BJ (cell line): Measurements from ENCODE around the gene RAD51B. TPM values are rescaled to one million over a fixed set of nuclear protein-coding genes. Genes with fewer than 3 reads are reported as not detected.
"Not testable (repeated sequence)": the region's sequence is repeated elsewhere in the genome, so short reads cannot be mapped to it uniquely, and the experiment has no call there.

ENCODE experiments used
- CTCF ChIA-PET: fragments of 350-600 bp; formaldehyde crosslinking; extraction: SDS; loops from one replicate; lab custom pipeline; 2021; ENCODE audit warnings: antibody characterized with exemption, inconsistent platforms; lab: Yijun Ruan, JAX
- POLR2A ChIA-PET: fragments of 300-600 bp; sonication (Branson Sonifier 250); formaldehyde crosslinking; extraction: SDS; loops from one replicate; lab custom pipeline; 2021; ENCODE audit warnings: antibody characterized with exemption; lab: Charles Lee
- DNase-seq: peaks from one replicate; pipeline ENCODE4 v3.0.0-alpha.2; 2011; ENCODE audit warnings: low read depth
- H3K27me3 ChIP-seq: 2 replicates; pipeline ENCODE4 v1.6.0; 2011; ENCODE audit warnings: low read length; ENCODE audit not compliant: control insufficient read depth, insufficient read depth
- H3K36me3 ChIP-seq: 2 replicates; pipeline ENCODE4 v1.5.1; 2011; ENCODE audit warnings: low read length; ENCODE audit not compliant: control insufficient read depth, insufficient read depth
- H3K4me3 ChIP-seq: 2 replicates; pipeline ENCODE4 v1.5.1; 2011; ENCODE audit warnings: low read depth, mild to moderate bottlenecking, control low read depth, low read length
- polyA plus RNA-seq: library from polyadenylated mRNA; depleted of rRNA; stranded (reverse); fragments of >200 nt; gene quantifications from 2 replicates; pipeline ENCODE4 v1.2.3, GENCODE V29; 2011
- TF ChIP-seq, protein P1 (sequence below): IDR thresholded peaks from 2 replicates; pipeline ENCODE4 v1.5.1; 2011; ENCODE audit warnings: low read depth, mild to moderate bottlenecking, control low read depth, inconsistent platforms, low read length, moderate library complexity; ENCODE audit not compliant: insufficient read depth

RAD51B gene
- polyA plus RNA-seq, 1 experiment, result 5.6 TPM

DNA sequence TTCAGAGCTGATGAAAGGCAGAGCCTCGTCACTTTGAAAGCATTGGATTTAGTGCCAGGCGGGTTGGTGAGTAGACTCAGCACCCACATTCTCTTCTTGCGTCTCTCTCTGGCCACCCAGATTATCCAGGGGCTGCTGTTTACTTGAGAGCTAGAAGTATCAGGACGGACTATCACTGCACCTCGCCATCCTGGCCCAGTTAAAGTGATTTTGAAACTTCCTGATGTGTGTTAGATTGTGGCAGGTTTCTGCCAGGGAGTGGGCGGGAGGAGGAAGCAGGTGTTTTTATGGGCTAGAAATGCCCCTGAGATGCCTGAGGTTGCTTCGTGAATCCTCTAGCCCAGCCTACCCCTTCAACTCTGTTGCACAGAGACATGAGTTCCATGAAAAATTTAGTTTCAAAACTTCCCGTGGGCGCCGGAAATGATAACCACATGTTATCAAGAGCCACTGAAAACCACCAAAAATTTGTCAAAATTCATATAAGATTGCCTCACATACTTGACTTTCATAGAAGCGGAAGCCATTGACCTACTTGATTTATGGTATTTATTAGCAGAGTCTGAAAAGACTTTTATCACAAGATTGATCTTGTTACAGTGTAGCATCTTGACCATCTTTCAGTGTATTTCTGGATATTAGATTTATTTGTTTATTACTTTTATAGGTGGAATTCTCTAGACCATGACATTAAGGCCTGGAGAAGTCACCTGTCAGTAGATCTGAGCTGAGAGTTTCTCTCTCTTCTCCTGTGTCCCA is 466.0 kb downstream of the RAD51B start:
- no peaks in the 10 kb centered on the region for H3K27me3 ChIP-seq
- ChIA-PET CTCF (interaction anchor here (0.5 kb wide), 1 partner anchor 10 kb away, joined by 4 read pairs; no protein-coding TSS in a partner anchor), POLR2A (no interaction called here)
- no peak overlapping the region for H3K4me3 ChIP-seq
- TF ChIP-seq, protein P1, sequence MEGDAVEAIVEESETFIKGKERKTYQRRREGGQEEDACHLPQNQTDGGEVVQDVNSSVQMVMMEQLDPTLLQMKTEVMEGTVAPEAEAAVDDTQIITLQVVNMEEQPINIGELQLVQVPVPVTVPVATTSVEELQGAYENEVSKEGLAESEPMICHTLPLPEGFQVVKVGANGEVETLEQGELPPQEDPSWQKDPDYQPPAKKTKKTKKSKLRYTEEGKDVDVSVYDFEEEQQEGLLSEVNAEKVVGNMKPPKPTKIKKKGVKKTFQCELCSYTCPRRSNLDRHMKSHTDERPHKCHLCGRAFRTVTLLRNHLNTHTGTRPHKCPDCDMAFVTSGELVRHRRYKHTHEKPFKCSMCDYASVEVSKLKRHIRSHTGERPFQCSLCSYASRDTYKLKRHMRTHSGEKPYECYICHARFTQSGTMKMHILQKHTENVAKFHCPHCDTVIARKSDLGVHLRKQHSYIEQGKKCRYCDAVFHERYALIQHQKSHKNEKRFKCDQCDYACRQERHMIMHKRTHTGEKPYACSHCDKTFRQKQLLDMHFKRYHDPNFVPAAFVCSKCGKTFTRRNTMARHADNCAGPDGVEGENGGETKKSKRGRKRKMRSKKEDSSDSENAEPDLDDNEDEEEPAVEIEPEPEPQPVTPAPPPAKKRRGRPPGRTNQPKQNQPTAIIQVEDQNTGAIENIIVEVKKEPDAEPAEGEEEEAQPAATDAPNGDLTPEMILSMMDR, result no peak
- no peak for DNase-seq
- no peaks in the 10 kb centered on the region for H3K36me3 ChIP-seq

DNA sequence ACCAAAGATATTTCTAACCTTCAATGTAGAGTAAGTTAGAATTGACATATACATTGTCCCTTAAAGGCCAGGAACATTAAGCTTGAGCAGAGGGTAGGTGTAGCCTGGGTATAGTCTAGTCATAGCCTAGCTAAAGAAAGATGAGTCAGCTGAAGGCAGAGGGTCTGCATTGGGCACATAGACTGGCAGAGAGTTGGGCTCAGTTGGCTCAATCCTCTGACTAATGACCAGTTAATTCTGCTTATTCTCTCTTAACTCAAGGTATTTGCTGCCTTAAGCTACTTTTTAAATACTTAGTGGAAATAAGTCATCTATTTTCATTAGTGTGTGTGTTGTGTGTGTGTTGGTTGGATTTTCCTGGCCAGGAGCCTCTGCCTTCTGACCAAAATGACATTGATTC is 467.1 kb downstream of the RAD51B start:
- H3K36me3 ChIP-seq, result no peaks in the 10 kb centered on the region
- TF ChIP-seq, protein P1, result no peak
- CTCF ChIA-PET, result interaction anchor here (0.6 to 2.1 kb wide), 3 partner anchors 9 to 38 kb away, joined by 3 to 5 read pairs (median 4); no protein-coding TSS in a partner anchor
- H3K4me3 ChIP-seq, result no peak overlapping the region
- H3K27me3 ChIP-seq, result no peaks in the 10 kb centered on the region
- DNase-seq, result no peak
- POLR2A ChIA-PET, result no interaction called here

DNA sequence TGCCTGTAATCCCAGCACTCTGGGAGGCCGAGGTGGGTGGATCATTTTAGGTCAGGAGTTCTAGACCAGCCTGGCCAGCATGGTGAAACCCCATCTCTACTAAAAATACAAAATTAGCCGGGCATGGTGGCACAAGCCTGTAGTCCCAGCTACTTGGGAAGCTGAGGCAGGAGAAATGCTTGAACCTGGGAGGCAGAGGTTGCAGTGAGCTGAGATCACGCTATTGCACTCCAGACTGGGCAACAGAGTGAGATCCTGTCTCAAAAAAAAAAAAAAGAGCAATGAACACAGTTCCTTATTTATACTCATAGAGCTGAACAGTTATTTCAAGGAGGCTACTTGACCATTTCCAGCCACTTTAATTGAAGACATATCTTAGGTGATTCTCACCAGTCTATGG is 469.9 kb downstream of the RAD51B start:
- H3K36me3 ChIP-seq, POLR2A ChIA-PET, H3K27me3 ChIP-seq, DNase-seq, CTCF ChIA-PET, H3K4me3 ChIP-seq: not testable (repeated sequence)

DNA sequence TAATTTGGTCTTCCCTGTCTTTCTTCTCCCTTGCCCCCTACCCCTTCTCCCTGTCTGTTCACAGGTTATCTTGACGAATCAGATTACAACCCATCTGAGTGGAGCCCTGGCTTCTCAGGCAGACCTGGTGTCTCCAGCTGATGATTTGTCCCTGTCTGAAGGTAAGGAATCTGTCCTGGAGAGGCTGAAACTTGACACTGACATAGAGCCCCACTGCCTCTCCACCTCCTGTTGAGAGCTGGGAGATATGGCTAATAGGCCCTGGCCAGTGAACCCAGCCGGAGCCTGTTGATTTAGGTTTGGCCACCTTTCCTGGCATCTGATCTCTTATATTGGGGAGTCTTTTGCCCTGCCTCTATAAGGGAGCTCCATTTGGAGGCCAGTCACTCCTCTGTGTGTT is 472.2 kb downstream of the RAD51B start:
- no peaks in the 10 kb centered on the region for H3K27me3 ChIP-seq
- no peak for DNase-seq
- no peak overlapping the region for H3K4me3 ChIP-seq
- TF ChIP-seq, protein P1, result no peak
- CTCF ChIA-PET, result interaction anchor here (1.6 to 2.0 kb wide), 2 partner anchors 13 to 43 kb away, joined by 4 to 5 read pairs; no protein-coding TSS in a partner anchor
- POLR2A ChIA-PET, result no interaction called here
- H3K36me3 ChIP-seq, result no peaks in the 10 kb centered on the region

DNA sequence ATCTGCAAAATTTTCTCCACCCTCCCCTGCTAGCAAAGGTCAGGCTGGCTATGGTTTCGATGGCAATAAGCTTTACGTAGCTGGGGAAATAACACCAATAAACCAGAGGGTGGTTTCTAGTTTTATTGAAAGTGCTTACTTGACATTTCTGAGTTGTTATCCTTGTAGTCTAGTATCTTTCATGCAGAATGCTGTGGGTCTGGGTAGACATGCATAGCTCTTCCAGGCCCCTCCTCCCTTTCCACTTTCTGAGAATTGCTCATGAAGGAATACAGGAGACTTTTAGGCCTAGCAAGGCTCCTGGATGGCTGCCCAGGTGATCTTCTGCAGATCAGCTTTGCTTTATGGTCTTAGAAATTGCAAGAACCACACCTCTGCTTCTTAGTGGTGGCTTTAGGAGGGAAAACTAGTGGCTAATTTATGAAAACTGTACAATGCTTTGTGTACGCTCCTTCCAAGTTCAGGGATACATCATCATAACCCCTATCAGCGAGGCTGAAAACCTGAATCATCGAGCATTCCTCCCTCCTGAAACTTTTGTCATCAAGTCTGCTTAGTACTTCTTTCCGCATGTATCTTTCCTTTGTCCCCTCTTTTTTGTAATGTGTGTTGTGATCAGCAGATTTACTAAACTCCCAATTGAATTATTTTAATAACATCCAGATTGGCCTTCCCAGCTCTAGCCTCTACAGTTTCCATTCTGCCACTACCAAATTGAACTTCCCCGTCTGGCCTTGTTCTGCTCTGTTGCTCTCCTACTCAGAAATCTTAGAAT is 473.0 kb downstream of the RAD51B start:
- CTCF ChIA-PET, result interaction anchor here (0.8 to 2.0 kb wide), 3 partner anchors 13 to 44 kb away, joined by 3 to 5 read pairs (median 4); no protein-coding TSS in a partner anchor
- POLR2A ChIA-PET, result no interaction called here
- Histone ChIP-seq H3K27me3 (no peaks in the 10 kb centered on the region), H3K4me3 (no peak overlapping the region), H3K36me3 (no peaks in the 10 kb centered on the region)
- TF ChIP-seq, protein P1, result no peak
- no peak for DNase-seq
